GM12892 (cell line): ENCODE data around the gene OGFOD3.
"Not testable (repeated sequence)": the region's sequence is repeated elsewhere in the genome, so short reads cannot be mapped to it uniquely, and the experiment has no call there.

Experiments used
- DNase-seq: peaks from one replicate; pipeline ENCODE4 v3.0.0; 2011; ENCODE audit not compliant: insufficient read length
- FAIRE-seq: peaks from 2 replicates; lab custom pipeline; 2011; peaks lifted over from hg19 to GRCh38; lab: Jason Lieb, UNC
- POLR2A ChIP-seq: IDR thresholded peaks from 2 replicates; pipeline ENCODE4 v1.6.1; 2011; ENCODE audit warnings: low read depth, low read length, control low read depth
- POLR2AphosphoS5 ChIP-seq: IDR thresholded peaks from 2 replicates; pipeline ENCODE4 v1.6.1; 2011; ENCODE audit warnings: low read depth, low read length, control low read depth
- TAF1 ChIP-seq: IDR thresholded peaks from 2 replicates; pipeline ENCODE4 v1.6.1; 2011; ENCODE audit warnings: low read depth, mild to moderate bottlenecking, control low read depth, low read length, borderline replicate concordance

Gene OGFOD3

DNA sequence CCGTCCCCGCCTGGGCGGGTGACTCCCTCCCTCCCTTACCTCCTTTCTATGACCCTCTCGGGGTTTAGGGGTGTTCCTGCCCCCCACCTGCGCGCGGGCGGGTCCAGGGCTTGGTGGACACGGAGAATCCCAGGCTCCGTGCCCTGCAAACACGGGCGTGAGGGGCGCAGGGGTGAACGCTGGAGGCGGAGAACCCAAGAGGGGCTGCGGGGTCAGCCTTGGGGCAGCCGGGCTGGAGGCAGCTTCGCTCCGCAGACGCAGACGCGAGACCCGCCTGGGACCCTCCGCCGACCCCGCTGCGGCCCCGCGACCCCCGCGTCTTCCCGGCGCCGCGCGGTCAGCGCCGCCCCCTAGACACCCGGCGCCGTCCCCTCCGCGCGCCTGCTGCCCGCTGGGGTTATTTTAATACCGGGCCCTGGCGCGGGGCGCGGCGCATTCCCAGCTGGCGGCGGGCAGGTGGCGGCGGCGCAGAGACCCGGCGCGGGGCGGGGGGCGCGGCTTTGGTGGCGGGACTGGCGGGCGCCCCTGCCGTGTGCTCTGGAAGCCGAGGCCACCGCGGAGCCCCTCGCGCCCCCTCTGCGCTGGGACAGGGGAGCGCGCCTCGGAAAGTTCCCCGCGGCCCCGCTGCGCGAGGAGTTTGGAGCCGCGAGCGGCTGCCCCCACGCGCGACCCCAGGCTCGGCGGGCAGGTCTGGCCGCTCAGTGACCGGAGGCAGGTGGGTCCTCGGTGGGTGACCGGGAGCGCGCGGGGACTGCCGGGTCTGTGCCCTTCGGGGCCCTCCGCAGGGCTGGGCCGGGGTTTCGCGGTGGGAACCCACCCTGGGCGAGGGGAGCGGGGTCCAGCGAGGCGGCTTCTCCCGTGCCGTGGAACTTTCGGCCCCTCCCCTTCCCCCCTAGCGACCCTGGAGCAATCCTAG is 46.8 kb downstream of the OGFOD3 start, which contains the start of gene UTS2R:
UTS2R (plus strand) TSS at position 433 of the 916 bp plus-strand sequence. CDS start 2,560 bp downstream, outside the sequence.
- DNase-seq (no peak), FAIRE-seq (no peak)

DNA sequence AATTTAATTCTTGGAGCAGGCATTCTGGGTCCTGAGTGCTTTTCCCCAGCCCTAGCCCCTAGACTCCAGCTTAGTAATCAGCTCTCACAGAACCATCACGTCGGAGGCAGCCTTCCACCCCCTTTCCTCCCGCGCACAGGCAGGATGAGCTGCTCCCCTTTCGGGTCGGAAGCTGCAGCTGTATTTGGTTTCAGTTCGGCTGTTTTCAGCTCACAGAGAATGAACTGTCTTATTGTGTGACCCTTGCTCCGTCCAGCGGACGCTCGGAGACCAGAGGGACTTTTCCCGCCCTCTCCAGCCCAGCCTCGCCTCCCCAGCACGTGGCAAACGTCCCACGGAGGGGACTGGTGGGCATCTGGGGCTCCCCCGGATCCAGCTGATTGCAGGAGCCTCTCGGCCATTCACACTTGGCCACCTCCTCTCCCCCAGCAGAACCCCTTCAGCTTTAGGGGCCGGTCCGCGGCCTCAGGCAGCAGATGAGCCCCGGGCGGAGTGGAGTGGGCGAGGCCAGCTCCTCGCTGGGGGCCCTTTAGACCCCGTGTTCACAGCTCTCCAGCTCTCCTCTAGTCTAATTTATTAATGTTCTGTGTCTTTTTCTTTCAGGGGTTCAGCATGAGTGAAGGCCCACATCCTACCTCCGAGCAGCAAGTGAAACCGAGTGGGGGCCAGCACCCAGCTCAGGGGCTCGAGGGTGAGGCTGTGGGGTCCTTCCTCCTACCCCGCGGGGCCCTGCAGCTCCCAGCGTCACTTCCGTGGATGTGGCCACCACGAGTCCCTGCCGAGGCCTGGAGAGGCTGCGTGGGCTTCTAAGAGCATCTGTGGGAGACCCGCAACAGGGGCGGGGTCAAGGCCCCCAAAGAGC is 47.7 kb downstream of the OGFOD3 start:
- TF ChIP-seq POLR2AphosphoS5: no peak
- TF ChIP-seq POLR2A: no peak
- 0 out of 2 replicates have a peak, but pooled peaks have one; percentile 31 for TF ChIP-seq TAF1
- peak; percentile 60 for DNase-seq
- FAIRE-seq: peak; percentile 92

More for the DNA sequence above, 46.8 kb downstream of the OGFOD3 start, which contains the start of gene UTS2R:
- no peak for TF ChIP-seq POLR2AphosphoS5
- TF ChIP-seq TAF1: no peak
- no peak for TF ChIP-seq POLR2A

DNA sequence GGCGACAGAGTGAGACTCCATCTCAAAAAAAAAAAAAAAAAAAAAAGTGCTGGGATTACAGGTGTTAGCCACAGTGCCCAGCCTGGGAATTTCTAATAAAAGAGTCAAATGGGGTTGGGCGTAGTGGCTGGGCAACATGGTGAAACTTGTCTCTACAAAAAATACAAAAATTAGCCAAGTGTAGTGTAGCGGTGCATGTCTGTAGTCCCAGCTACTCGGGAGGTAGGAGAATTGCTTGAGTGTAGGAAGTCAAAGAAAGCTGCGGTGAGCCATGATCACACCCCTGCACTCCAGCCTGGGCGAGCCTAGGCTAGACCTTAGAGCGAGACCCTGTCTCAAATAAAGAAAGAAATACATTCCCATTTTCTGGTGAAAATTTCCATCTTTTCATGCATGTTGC is 49.2 kb downstream of the OGFOD3 start:
- FAIRE-seq (no peak), DNase-seq (no peak)
- TF ChIP-seq POLR2AphosphoS5 (no peak), POLR2A (no peak), TAF1 (no peak)

DNA sequence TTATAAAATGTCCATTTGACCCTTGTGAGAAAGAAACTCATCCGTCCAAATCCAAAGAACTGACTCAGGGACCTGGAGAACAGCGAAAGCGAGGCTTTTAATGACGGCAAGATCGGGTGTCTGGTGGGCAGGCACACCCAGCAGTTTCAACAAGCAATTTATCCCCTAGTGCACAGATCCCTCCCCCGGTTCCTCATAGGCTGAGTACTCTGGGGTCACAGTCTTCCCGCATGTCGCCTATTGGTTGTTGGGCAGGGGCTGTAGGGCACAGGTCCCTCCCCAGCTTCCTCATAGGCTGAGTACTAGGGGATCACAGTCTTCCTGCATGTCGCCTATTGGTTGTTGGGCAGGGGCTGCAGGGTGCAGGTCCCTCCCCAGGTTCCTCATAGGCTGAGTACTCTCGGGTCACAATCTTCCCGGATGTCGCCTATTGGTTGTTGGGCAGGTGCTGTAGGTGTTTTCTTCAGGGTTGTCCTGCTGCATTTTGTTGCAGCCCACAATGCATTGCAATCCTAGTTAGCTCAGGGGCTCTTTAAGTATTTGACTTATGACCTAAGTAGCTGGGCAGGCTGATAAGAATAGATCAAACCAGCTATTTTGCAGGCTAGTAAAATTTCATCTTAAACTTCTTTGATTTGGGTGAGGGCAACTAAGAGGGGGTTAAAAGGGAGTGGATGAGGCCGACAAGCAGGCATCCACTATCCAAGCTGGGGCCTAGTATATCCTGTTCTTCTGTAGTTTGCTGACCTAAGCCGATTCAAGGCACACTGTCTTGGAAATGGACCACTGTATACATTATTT is 50.5 kb downstream of the OGFOD3 start:
- FAIRE-seq (no peak), DNase-seq (no peak)
- TF ChIP-seq TAF1 (no peak), POLR2A (no peak), POLR2AphosphoS5 (no peak)

DNA sequence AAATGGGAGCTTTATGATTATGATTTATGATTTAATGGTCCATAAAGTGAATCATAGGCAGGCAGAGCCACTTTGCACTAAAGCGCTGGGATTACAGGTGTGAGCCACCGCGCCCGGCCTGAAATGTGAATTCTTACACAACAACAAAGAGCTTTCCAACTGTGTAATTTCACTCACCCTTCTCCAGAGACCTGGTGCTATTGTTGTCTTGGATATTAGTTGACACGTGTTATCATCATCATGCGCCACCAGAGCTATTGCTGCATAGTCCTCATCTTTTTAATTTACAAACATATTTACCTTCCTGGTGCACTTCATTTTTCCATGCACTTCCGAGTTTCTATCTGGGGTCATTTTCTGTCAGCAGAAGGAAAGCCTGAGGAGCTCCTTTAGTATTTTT is 51.6 kb downstream of the OGFOD3 start:
- FAIRE-seq (no peak), DNase-seq (no peak)
- TF ChIP-seq POLR2AphosphoS5 (no peak), TAF1 (no peak), POLR2A (no peak)

DNA sequence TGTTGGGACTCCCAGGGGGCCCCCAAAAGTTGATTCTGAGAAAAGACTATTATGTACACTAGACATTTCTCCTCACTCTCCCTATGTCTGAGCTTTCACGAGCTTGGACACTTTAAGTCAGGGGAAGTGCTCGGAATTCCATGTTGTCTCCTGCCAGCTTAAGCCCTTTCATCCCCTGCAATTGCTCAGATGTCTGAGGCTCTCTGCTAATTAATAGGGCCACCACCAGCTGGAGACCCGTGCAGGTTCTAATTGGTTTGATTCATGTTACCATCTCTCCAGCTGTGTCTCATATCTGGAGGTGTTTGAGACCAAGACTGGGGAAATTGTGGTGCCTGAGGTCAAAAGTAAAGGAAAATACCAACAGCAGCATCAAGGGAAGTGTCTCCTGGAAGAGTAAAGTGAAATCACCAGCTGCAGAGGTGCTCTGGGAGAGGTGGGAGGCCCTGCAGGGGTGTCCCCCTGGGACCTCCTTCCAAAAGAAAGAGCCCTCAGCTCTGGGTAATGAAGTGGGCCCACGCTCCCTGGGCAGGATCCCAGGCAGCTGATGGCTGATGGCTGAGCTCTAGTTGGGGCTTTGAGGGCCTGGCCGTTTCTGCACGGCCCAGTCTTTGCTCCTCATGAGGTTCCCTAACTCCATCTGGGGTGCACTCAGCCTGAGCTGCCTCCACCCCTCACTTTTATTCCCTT is 52.6 kb downstream of the OGFOD3 start:
- no peak for FAIRE-seq

DNA sequence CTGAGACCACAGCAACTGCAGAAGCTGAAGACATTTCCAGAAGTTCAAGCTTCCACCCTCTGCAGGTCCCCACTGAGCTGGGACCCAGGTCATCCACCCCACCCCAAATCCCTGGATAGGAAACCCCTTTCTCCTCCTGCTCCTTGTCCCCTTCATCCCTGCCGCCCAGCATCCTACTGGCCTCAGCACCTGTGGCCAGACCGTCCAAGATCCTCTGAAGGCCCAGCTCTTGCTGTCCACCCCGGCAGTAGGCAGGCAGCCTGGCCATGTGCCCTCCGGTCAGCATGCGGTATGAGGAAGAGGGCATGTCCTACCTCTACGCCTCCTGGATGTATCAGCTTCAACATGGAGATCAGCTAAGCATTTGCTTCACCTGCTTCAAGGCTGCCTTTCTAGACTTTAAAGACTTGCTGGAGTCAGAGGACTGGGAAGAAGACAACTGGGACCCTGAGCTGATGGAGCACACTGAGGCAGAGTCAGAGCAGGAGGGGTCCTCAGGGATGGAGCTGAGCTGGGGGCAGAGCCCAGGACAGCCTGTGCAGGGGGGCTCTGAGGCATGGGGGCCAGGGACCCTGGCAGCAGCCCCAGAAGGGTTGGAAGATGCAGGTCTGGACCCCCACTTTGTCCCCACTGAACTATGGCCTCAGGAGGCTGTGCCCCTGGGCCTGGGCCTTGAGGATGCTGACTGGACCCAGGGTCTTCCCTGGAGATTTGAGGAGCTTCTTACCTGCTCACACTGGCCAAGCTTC is 56.3 kb downstream of the OGFOD3 start:
- TF ChIP-seq POLR2AphosphoS5 (no peak), TAF1 (no peak), POLR2A (no peak)
- FAIRE-seq (no peak), DNase-seq (no peak)

More for the DNA sequence above, 52.6 kb downstream of the OGFOD3 start:
- TF ChIP-seq POLR2A (no peak), TAF1 (no peak), POLR2AphosphoS5 (no peak)
- no peak for DNase-seq

DNA sequence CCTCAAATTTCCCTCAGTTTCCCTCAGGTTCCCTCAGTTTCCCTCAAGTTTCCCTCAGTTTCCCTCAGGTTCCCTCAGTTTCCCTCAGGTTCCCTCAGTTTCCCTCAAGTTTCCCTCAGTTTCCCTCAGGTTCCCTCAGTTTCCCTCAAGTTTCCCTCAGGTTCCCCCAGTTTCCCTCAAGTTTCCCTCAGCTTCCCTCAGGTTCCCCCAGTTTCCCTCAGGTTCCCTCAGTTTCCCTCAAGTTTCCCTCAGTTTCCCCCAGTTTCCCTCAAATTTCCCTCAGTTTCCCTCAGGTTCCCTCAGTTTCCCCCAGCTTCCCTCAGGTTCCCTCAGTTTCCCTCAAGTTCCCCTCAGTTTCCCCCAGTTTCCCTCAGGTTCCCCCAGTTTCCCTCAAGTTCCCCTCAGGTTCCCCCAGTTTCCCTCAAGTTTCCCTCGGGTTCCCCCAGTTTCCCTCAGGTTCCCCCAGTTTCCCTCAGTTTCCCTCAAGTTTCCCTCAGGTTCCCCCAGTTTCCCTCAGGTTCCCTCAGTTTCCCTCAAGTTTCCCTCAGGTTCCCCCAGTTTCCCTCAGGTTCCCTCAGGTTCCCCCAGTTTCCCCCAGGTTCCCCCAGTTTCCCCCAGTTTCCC is 58.8 kb downstream of the OGFOD3 start:
- not testable (repeated sequence) for DNase-seq, FAIRE-seq
